Left renal cortex interstitium (tissue), 4 donors: ENCODE measurements around the gene UIMC1. TPM values are rescaled to one million over a fixed set of nuclear protein-coding genes. Genes with fewer than 3 reads are reported as not detected.

Experiments
- DNase-seq, 4 donors: peaks; one replicate each; pipeline ENCODE4 v3.0.0-alpha.2; 2013; ENCODE audit warnings: low read depth in 4 of 4, low spot score in 2 of 4, missing footprints in 1 of 4
- polyA plus RNA-seq, 4 donors: library from polyadenylated mRNA; unstranded; fragments of 120-200 nt; gene quantifications; one replicate each; pipeline ENCODE4 v1.2.1, GENCODE V29; 2013; ENCODE audit not compliant: insufficient read length in 4 of 4

Gene UIMC1
- polyA plus RNA-seq, 4 donors = 34.0 to 50.8 (median 42.8) TPM

GRCh38 chr5:176956756-176957155 lies 49.8 kb downstream of the UIMC1 start:
- DNase-seq = no peak

- DNase-seq = no peak
Measured at GRCh38 chr5:176955895-176956294, 50.7 kb downstream of the UIMC1 start.

GRCh38 chr5:176954050-176954449 lies 52.5 kb downstream of the UIMC1 start:
- DNase-seq = no peak

GRCh38 chr5:176952531-176953193 lies 53.9 kb downstream of the UIMC1 start:
- no peak for DNase-seq

- DNase-seq = no peak
Measured at GRCh38 chr5:176948458-176948857, 58.1 kb downstream of the UIMC1 start.

- DNase-seq = no peak
Measured at GRCh38 chr5:176947847-176948246, 58.7 kb downstream of the UIMC1 start.

GRCh38 chr5:176944268-176944667 lies 62.3 kb downstream of the UIMC1 start:
- DNase-seq = no peak

GRCh38 chr5:176943816-176944215 lies 62.8 kb downstream of the UIMC1 start:
- DNase-seq = no peak

- DNase-seq = no peak
Measured at GRCh38 chr5:176941951-176942350, 64.6 kb downstream of the UIMC1 start.

GRCh38 chr5:176938472-176938871 lies 68.1 kb downstream of the UIMC1 start:
- DNase-seq = no peak

GRCh38 chr5:176935017-176935416 lies 71.6 kb downstream of the UIMC1 start:
- DNase-seq = no peak

GRCh38 chr5:176934309-176934930 lies 72.2 kb downstream of the UIMC1 start:
- no peak for DNase-seq

GRCh38 chr5:176929654-176930053 lies 76.9 kb downstream of the UIMC1 start:
- no peak for DNase-seq

GRCh38 chr5:176927562-176927961 lies 79.0 kb downstream of the UIMC1 start:
- DNase-seq = no peak

GRCh38 chr5:176922817-176923216 lies 83.8 kb downstream of the UIMC1 start:
- DNase-seq = no peak

GRCh38 chr5:176921714-176922113 lies 84.9 kb downstream of the UIMC1 start:
- DNase-seq = no peak

- DNase-seq = no peak
Measured at GRCh38 chr5:176918613-176919012, 88.0 kb downstream of the UIMC1 start.

- DNase-seq = no peak
Measured at GRCh38 chr5:176916337-176916736, 90.2 kb downstream of the UIMC1 start.

GRCh38 chr5:176915906-176916305 lies 90.7 kb downstream of the UIMC1 start:
- no peak for DNase-seq

GRCh38 chr5:176912115-176912514 lies 94.5 kb downstream of the UIMC1 start:
- no peak for DNase-seq

- no peak for DNase-seq
Measured at GRCh38 chr5:176908675-176909368, 97.8 kb downstream of the UIMC1 start.

- no peak for DNase-seq
Measured at GRCh38 chr5:176906796-176907195, 99.8 kb downstream of the UIMC1 start.
